Subcutaneous adipose tissue (tissue), 4 donors: Measurements from ENCODE around the gene MACROD1. TPM values are rescaled to one million over a fixed set of nuclear protein-coding genes. Genes with fewer than 3 reads are reported as not detected.

Experiments
- total RNA-seq, 4 donors: library from RNA; depleted of rRNA; stranded (reverse); fragments of >200 nt; gene quantifications; one replicate each; pipeline ENCODE4 v1.1.0, GENCODE V29; 2016
- TF ChIP-seq, protein P1 (sequence below): fragments of 450-650 bp; IDR thresholded peaks from one replicate; pipeline ENCODE4 v1.5.1; 2016; ENCODE audit warnings: low read depth, mild to moderate bottlenecking, control low read depth, antibody characterized with exemption, moderate library complexity

MACROD1 gene
- total RNA-seq, 4 donors from 2014 or later = 8.0 to 24.0 (median 19.8) TPM

DNA sequence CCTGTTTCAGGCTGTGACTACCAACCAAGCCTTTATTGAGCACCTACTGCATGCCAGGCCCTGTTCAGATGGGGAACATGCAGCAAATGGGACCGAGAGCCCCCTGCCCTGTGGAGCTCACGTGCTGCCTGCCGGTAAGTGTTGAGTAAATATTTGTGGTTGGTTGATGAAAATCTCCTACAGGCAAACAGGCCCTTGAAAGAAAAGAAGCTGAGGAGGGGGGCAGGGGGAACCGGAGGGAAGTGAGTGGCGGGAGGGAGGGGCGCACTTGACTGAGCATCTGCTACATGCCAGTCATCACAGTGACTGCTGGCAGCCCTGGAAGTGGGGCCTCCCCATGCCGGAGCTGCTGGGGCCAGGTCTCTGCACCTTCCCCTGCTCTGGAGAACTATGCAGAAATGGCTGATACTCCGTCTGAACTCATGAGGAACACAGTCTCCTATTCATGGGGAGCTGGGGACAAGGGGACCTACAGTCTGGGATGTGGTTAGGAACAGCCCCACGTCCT, 34.2 kb downstream of the MACROD1 start:
- TF ChIP-seq, protein P1, sequence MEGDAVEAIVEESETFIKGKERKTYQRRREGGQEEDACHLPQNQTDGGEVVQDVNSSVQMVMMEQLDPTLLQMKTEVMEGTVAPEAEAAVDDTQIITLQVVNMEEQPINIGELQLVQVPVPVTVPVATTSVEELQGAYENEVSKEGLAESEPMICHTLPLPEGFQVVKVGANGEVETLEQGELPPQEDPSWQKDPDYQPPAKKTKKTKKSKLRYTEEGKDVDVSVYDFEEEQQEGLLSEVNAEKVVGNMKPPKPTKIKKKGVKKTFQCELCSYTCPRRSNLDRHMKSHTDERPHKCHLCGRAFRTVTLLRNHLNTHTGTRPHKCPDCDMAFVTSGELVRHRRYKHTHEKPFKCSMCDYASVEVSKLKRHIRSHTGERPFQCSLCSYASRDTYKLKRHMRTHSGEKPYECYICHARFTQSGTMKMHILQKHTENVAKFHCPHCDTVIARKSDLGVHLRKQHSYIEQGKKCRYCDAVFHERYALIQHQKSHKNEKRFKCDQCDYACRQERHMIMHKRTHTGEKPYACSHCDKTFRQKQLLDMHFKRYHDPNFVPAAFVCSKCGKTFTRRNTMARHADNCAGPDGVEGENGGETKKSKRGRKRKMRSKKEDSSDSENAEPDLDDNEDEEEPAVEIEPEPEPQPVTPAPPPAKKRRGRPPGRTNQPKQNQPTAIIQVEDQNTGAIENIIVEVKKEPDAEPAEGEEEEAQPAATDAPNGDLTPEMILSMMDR = no peak

DNA sequence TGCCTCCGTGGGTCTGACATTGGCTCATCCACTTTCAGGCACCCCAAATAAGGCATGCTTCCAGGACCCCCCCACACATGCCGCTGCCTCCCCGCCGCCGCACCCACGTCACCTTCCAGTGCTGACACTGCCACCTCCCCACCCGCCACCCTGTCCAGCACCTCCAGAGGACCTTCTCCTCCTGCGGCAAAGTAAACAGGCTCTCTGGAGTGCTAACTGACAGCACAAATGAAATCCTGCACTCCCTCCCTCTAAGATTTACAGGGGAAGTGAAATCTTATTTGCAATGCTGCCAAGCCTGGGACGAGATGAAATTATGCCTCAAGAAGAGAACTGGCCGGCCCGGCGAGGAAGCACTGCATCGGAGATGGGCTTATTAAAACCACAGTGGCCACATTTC, 35.3 kb downstream of the MACROD1 start:
- TF ChIP-seq, protein P1 = no peak

DNA sequence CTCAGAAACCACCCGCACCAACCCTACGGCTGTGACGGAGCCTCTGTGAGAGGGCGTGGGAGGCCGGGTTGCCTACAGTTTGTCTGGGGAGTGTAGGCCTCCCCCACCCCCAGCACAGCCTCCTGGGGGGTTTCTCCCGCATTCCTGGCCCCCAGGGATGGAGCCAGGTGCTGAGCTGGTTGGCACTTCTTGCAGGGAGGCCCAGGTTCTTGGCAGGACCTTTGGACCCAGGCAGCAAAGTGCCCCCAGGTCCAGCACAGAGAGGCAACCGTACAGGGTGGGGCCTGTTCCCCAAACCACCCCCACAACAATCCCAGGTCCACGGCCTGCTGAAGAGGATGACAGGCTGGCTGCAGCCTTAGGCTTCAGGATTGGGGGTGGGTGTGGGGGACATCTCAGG, 36.5 kb downstream of the MACROD1 start:
- TF ChIP-seq, protein P1 = no peak

DNA sequence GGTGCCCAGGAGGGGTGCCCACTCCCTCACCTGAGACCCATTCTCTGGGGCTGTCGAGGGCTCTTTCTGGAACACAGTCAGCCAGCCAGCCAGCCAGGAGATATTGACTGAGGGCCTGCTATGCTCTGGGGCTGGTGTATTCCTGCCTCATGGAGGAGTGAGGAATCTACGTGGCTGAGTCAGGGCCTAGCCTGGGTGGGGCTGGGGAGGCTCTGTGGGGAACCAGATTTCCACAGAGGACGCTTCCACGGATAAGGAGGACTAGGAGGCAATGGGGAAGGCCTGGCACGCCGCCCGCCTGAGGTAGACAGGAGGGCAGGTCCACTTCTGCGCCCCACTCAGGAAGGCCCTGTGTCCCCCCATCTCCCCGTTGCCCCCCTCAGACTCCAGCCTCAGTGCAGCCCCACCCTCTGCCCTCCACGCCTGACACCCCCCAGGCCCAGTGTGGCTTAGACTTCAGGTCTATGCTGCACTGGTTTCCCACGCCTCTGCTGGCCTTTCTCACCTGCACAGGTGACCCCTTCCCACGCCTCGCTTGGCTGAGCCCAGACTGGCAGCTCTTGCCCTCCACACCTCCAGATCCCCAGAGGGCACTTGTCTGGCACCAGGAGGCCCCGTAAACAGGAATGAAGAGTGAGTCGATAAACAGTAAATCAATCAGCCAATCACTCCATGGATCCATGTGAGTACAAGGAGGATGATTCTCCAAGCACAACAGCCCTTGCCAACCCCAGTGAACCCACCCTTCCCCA, 37.5 kb downstream of the MACROD1 start:
- TF ChIP-seq, protein P1 = no peak

DNA sequence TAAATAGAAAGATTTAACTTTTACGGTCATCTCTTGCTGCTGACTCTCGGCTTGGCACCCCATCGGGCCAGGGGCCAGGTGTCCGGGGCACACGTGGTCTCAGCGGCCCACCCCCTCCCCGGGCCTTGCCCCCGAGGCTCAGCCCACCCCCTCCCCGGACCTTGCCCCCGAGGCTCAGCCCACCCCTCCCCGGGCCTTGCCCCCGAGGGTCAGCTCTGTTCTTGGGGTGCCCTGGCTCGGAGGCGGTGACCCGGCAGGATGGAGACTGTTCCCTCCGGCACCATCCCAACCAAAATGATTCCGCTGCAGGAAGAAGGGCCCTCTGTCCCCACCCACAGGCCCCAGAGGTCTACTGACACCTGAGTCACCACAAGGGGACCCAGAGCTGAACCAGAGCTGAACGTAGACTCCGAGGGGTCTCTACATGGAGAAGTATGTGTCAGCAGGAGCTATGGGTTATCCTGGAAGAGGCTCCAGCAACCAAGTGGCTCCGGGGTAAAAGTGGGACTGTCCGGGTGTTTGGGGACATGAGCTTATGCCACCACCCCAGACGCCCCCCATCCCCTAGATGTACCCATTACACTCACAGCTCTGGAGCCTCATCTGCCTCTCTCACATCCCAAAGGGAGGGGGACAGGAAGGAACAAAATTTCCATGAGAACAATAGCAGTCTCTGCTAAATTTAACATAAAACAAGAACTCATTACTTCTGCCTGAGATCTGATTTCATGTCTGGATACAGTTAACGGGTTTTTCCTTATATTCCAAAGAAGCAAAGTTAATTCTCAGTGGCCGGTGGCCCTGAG, 38.4 kb downstream of the MACROD1 start:
- TF ChIP-seq, protein P1 = no peak

DNA sequence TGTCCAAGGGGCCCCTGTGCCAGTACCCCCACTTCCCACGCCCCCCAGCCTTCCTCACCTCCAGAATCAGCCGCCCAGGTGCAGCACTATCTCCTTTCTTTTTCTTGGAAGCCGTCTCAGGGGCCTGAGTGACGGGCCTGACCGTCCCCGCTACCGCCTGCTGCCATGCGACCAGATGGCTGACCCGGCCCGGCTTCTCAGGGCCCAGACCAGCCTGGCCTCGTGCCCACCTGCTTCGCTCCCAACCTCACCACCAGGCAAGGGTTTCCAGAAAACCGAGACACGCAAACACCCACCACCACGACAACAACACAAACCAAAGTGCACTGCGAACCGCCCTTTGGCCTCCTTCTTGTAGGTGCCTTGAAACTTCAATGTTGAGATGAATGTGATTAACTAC, 39.1 kb downstream of the MACROD1 start:
- TF ChIP-seq, protein P1 = no peak

DNA sequence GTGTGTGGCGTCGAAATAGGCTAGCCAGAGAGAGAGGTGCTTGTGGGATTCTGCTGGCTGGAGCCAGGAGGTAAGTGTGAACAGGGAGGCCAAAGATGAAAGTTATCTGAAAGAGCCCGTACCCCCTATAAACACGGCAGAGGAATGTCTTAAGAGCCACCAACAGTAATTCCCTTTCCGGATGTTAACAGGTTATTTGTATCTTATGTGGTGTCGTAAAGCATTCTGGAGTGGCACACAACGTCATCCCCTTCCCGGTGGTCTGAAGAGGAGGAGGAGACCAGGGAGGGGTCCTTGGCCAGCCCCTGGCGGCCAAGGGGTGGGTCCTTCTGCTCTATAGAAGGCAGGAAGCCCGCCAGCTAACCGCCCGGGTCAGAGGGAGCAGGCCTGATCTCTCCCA, 39.5 kb downstream of the MACROD1 start:
- TF ChIP-seq, protein P1 = no peak
